ENCODE measurements around the gene RBBP4. TPM values are rescaled to one million over a fixed set of nuclear protein-coding genes. Genes with fewer than 3 reads are reported as not detected.
"Not testable (repeated sequence)": the region's sequence is repeated elsewhere in the genome, so short reads cannot be mapped to it uniquely, and the experiment has no call there.

The RBBP4 gene
- total RNA-seq, 4 donors from 2014 or later, result 85.4 to 113 (median 93.2) TPM

DNA sequence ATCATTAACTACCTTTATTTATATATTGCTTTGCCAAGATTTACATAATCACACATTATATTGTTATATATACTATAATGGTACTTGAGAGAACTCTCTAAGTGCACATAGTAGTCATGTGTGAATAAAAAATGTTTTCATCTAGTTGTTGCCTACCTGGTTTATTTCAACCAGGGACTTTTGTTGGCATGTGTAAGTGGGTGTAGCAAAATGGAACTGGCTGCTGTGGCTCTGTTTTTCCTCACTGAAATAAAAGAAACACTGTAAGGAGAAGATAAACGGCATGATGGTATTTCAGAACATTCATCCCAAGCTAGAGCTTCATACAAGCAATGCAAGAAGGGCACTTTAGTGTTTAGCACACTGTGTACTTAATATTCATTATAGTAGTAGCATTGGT is 14.9 kb downstream of the RBBP4 start:
- ATAC-seq (ENCODE audit: low FRiP score) (no peak), DNase-seq (ENCODE audit: low spot score) (no peak)
- TF ChIP-seq, protein P1, sequence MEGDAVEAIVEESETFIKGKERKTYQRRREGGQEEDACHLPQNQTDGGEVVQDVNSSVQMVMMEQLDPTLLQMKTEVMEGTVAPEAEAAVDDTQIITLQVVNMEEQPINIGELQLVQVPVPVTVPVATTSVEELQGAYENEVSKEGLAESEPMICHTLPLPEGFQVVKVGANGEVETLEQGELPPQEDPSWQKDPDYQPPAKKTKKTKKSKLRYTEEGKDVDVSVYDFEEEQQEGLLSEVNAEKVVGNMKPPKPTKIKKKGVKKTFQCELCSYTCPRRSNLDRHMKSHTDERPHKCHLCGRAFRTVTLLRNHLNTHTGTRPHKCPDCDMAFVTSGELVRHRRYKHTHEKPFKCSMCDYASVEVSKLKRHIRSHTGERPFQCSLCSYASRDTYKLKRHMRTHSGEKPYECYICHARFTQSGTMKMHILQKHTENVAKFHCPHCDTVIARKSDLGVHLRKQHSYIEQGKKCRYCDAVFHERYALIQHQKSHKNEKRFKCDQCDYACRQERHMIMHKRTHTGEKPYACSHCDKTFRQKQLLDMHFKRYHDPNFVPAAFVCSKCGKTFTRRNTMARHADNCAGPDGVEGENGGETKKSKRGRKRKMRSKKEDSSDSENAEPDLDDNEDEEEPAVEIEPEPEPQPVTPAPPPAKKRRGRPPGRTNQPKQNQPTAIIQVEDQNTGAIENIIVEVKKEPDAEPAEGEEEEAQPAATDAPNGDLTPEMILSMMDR (IDR thresholded peaks at IDR 0.05), result no peak

DNA sequence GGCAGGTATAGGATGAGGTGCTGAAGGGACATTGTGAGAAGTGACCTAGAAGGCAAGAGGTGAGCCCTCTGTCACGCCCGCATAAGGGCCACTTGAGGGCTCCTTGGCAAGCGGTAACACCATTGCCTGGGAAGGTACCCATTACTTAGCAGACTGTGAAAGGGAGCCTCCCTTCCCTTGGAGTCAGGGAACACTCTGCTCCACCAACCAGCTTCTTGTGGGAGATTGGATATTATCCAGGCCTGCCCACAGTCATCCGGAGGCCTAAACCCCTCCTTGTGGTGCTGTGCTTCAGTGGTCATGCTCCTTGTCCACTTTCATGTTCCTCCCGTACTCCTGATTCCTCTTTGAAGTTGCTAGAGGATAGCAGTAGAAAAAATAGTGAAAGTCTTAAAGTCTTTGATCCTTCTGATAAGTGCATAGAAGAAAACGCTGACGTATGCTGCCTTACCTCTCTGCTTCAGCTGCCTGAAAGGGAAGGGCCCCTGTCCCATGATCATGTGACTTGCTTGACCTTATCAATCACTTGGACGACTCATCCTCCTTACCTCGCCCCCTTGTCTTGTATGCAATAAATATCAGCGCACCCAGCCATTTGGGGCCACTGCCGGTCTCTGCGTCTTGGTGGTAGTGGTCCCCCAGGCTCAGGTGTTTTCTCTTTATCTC is 16.0 kb downstream of the RBBP4 start:
- DNase-seq (ENCODE audit: low spot score), result no peak
- no peak for ATAC-seq (ENCODE audit: low FRiP score)
- TF ChIP-seq, protein P1 (IDR thresholded peaks at IDR 0.05), result no peak

DNA sequence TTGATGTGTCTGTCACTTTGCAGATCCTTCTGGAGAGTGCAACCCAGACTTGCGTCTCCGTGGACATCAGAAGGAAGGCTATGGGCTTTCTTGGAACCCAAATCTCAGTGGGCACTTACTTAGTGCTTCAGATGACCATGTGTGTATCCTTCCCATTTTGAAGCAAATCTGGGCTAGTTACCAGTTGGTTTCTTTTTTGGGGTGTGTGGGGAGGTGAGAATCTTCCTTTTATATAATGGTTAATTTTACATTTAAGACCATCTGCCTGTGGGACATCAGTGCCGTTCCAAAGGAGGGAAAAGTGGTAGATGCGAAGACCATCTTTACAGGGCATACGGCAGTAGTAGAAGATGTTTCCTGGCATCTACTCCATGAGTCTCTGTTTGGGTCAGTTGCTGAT is 17.7 kb downstream of the RBBP4 start:
- not testable (repeated sequence) for DNase-seq (ENCODE audit: low spot score); ATAC-seq (ENCODE audit: low FRiP score)

DNA sequence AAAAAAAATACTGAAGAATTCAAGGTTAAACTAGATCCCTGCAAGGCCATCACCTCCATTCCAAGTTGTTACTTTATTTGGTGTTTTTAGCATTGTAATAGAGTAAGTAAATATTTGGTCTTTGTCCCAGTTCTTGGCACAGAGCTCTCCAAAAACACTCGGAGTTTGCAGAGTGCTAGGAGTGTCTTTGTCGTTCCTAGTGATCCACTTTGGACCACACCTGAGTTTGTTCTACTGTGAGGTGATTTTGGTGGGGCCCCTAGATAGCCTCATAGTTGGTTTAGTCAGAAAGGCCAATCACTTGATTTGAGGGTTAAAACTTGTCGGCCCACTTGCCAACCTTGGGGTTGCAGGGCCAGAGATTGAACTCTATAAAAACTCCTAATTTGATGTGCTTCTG is 25.9 kb downstream of the RBBP4 start:
- TF ChIP-seq, protein P1 (IDR thresholded peaks at IDR 0.05), result no peak
- DNase-seq (ENCODE audit: low spot score) (no peak), ATAC-seq (ENCODE audit: low FRiP score) (no peak)

DNA sequence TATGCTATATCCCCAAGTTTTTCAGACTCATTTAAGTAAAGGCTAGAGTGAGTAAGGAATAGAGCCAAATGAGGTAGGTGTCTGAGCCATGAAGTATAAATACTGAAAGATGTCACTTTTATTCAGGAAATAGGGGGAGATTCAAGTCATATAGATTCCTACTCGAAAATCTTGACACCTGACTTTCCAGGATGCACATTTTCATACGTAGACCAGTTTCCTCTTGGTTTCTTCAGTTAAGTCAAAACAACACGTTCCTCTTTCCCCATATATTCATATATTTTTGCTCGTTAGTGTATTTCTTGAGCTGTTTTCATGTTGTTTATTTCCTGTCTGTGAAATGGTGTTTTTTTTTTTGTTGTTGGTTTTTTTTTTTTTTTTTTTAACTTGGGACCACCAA is 29.0 kb downstream of the RBBP4 start:
- DNase-seq (ENCODE audit: low spot score); ATAC-seq (ENCODE audit: low FRiP score): not testable (repeated sequence)

DNA sequence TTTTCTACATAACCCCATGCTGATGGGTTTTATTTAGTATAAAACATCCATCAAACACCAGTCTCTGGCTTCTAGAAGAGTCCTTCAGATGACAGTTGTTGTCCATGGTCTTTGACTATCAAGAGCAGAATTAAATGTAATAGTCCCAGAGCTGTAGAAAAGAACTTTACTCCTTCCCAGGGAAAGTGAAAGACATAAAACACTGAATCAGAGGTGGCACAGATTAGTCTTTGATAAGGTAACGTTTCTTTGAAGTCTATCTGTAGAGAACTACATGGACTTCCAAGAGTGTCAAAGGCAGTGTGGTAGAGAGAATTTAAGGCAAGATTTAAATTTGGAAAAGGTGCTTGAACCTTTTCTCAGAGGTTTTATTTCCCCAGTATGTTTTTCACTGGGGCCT is 29.6 kb downstream of the RBBP4 start:
- ATAC-seq (ENCODE audit: low FRiP score), result no peak
- DNase-seq (ENCODE audit: low spot score), result no peak
- TF ChIP-seq, protein P1 (IDR thresholded peaks at IDR 0.05), result no peak

DNA sequence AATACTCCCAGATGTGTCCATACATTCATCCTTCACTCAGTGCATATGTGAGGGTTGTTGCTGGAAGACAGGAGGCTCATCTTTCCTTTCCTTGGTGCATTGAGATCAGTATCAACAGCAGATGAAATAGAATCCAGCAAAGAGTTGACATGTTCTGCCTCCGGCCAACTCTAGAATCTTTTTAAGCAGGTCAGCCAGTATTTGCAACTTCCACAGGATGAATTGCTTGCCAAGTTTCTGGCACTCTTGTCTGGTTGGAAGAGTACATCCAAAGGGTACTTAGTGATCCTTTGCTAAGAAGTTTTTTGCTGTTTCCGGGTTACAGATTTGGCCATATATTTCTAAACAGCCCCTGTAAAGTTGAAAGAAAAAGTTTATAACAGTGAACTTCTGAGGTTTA is 30.5 kb downstream of the RBBP4 start:
- DNase-seq (ENCODE audit: low spot score), result no peak
- ATAC-seq (ENCODE audit: low FRiP score), result no peak
- TF ChIP-seq, protein P1 (IDR thresholded peaks at IDR 0.05), result no peak

DNA sequence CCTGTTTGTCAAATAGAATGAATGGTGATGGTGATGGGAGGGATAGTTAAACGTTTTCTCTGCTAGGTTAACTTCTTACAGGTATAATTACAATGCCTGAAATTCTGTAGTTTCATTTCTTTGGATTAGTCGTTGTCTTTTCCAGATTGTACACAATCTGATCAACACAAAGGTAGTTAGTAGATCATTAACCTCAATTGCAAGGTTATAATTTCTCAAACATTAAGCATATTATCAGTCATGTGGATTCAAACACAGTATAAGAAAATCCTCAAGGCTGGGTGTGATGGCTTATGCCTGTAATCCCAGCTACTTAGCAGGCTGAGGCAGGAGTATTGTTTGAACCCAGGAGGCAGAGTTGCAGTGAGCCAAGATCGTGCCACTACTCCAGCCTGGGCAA is 31.0 kb downstream of the RBBP4 start:
- TF ChIP-seq, protein P1 (IDR thresholded peaks at IDR 0.05), result no peak
- no peak for ATAC-seq (ENCODE audit: low FRiP score)
- no peak for DNase-seq (ENCODE audit: low spot score)
